HK-2 (cell line): ENCODE data around the gene PEF1.

ENCODE experiments used
- DNase-seq: peaks from one replicate; pipeline ENCODE4 v3.0.0-alpha.2; 2018; ENCODE audit not compliant: unreplicated experiment

The PEF1 gene

DNA sequence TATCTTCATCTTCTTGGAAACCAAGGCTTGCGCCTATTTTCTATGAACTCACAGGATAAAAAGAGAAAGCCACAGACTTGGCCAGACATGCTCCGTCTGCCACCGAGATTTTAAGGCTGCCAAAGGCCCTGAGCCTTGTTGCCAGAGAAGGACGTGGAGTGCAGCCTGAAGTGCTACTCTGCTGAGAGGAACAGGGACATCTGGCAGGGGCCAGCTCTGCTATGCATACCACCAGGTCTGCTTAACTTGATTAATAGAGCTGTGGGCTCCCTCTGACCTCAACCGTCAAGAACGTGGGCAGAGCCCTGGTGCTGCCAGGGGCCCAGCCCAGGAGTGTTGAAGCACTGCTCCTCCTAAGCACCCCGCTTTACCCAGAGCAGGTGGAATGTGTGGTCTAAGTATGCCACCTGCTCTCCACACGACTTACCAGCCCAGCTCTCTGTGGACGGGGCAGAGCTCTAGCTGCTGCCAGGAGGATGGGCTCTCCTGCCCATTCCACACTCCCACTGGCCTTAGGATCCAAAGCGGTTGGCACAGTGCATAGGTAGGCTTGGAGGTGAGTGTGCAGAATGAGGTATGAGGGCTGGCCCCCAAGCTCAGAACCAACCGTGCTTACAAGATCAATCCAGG is 16.6 kb downstream of the PEF1 start:
- DNase-seq = no peak

DNA sequence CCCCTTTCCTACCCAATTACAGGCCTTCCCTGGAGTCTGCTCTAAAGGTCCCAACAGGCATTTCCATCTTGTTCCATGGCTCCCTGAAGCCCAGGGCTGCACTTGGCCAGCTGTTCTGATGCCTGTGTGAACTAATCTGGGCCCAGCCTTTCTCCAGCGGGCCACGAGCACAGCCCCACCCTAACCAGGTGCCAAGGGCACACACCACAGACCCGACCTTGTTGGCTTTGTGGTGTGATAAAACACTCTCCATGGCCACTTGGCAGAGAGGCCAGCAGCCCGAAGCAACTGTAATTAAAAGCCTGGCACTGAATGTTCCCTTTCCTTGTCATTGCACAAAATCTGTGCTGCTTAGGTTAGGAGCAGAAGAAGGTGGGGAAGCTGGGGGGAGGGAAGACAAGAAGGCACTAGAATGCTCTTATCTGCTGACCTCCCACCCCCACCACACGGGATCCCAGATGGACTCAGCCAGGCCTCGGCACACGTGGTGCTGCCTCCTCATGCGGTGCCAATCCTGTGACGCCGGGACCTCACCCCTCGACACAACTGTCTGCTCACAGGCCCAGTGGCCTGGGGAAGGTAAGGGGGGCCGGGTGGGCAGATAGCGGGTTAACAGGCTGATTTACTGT is 17.3 kb downstream of the PEF1 start:
- DNase-seq = no peak

DNA sequence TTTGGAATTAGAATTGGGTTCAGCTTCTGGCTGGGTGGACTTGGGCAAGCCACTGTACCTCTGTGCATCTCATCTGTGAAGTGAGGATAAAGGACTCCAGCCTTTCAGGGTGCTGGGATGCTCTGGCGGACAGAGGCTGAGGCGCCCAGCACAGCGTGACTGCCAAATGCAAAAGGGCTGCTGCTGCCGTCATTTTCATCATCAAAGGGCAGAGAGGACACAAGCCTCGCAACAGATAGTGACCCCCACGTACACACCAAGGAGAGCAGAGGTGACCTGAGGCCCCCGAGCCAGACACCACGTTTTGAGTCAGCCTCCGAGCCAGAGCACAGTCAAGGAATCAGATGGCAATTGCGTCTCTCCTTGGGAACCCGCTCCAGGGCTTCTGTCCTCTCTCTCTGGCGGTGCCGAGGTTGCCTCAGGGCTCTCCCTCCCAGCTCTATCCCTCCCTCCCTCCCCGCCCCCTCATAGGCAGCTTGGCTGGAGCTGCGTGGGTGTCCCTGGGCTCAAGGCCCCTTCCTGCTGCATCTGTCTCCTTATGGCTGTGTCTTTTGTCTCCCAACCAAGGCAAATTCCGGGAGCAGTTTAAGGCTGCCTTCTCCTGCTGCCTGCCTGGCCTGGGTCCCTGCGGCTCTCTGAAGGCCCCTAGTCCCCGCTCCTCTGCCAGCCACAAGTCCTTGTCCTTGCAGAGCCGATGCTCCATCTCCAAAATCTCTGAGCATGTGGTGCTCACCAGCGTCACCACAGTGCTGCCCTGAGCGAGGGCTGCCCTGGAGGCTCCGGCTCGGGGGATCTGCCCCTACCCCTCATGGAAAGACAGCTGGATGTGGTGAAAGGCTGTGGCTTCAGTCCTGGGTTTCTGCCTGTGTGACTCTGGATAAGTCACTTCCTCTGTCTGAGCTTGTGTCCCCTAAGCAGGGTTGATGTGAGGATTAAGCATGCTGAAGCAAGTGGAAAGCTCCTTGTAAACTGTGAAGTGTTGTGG is 18.2 kb downstream of the PEF1 start:
- no peak for DNase-seq

DNA sequence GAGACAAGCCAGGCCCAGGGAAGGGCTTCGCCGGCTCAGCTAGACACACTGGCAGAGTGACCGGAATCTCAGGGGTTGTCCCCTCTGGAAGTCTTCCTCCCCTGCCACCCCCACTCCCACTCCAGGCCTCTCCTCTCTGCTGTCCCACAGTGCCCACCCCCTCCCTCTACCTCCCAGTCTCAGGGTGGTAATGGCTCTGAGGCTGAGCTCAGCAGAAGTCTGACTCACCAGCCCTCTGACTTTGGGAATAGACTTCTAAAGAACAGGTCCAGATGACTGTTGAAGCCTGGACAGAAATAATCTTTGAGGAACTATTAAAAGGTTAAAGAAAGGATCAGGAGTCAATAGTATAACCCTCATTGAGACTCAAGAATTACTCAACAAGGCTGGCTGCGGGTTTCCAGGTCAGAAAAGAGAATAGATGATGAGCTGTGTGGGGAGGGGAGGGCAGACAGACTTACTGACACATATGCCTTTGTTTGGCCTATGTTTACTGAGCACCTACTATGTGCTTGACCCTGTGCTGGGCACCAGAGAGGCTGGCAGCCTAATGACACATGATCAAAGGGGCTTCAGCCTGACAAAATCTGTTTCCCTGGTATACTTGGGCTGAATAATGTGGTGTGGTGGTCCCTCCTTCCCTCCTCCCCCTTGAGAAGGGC is 19.0 kb downstream of the PEF1 start:
- DNase-seq = peak; percentile 29

DNA sequence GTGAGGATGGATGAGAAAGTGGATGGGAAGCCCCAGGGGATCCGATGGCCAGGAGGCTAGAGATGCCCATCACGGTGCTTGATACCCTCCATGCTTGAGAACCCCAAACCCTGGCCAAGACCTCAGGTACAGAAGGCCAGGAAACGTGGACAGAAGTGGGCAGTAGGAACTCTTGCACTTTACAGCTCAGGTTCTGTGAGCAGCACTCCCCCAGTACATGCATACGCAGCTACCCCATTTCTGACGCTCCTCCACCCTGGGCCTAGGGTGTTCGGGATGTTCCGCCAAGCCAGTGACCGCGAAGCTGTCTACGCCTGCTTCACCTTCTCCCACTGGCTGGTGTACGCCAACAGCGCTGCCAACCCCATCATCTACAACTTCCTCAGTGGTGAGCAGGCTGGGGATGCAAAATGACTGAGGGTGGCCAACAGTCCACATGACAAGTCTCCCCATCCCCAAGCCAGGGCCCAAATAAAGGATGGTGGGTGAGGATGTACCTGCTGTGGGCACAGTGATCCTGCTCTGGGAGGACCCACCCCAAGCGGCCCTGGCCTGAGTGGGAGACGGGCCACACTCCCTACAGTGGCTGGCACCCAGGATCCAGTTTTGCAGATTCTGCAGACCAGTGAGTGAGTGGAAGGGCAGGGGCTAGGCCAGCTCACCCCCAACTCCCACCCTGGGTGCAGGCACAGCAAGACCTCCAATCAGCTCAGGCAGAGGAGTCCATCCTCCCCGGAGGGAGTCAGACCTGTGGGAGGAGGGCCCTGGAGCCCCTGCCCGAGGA is 19.8 kb downstream of the PEF1 start:
- DNase-seq = no peak

DNA sequence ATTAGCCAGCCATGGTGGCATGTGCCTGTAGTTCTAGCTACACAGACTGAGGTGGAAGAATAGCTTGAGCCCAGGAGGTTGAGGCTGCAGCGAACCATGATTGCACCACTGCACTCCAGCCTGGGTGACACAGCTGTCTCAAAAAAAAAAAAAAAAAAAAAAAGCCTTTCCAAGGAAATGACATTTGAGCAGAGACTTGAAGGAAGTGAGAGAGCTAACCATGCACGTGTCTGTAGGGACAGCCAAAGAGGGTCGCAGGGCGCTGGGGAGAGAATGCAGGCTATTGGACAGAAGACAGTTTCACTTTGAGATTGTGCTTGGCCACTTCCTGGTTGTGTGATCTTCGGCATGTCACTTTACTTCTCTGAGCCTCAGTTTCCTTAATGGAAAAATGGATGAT is 20.4 kb downstream of the PEF1 start:
- DNase-seq = no peak

DNA sequence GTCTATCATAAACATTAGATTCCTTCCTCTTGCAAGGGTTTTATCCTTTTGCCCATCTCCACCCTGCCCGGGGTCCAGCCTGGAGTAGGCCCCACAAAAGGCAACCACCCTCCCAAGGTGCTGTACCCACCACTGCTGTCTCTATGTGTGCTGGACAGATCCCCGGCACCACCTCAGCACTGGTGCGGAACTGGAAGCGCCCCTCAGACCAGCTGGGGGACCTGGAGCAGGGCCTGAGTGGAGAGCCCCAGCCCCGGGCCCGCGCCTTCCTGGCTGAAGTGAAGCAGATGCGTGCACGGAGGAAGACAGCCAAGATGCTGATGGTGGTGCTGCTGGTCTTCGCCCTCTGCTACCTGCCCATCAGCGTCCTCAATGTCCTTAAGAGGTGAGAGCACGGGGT is 21.3 kb downstream of the PEF1 start:
- no peak for DNase-seq

DNA sequence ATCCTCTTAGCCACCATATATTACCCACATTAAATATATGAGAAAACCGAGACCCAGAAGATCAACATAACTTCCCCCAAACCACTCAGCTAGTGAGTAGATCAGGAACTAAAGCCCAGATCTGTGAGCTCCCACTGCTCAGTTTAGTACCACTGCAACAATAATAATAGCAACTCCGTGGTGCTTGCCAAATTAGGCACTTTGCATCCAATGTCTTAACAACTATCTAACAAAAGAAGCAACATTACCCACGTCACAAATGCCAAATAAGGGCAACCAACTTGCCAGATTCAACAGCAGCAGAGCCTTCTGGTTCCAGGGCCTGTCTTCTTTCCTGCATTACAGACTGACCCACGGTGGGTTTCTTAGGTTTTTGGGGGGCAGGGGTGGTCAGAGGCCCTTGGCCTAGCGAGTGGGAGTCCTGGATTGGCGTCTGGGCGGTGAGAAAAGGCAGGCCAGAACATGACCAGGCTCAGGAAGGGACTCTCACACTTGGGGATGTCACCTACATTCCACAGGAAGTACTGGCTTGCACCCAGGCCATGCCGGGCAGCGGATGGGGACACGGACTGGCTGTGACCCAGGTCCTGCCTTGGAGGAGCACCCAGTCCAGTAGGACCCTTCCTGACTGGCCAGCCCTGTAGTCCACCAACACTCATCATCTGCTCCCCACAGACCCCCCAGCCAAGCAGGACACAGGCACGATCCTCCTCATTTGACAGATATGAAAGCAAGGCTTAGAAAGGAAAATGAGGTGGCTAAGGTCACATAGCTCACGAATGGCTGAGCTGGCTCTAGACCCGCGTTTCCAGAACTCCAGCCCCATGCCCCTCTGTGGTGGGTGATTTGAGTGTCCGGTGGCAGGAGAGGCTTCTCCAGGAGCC is 22.6 kb downstream of the PEF1 start:
- DNase-seq = no peak

DNA sequence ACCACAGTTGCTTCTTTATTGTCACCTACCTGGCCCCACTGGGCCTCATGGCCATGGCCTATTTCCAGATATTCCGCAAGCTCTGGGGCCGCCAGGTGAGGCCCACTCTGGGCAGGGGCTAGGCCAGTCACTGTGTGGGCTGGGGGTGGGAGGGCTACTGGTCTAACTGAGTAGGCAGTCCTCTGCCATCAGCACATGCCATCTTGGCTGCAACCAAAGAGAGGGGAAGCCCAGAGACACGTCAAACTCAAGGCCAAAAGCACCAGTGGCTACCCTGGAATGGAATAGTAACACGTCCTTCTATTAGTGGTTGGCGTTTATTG is 23.2 kb downstream of the PEF1 start:
- DNase-seq = no peak

DNA sequence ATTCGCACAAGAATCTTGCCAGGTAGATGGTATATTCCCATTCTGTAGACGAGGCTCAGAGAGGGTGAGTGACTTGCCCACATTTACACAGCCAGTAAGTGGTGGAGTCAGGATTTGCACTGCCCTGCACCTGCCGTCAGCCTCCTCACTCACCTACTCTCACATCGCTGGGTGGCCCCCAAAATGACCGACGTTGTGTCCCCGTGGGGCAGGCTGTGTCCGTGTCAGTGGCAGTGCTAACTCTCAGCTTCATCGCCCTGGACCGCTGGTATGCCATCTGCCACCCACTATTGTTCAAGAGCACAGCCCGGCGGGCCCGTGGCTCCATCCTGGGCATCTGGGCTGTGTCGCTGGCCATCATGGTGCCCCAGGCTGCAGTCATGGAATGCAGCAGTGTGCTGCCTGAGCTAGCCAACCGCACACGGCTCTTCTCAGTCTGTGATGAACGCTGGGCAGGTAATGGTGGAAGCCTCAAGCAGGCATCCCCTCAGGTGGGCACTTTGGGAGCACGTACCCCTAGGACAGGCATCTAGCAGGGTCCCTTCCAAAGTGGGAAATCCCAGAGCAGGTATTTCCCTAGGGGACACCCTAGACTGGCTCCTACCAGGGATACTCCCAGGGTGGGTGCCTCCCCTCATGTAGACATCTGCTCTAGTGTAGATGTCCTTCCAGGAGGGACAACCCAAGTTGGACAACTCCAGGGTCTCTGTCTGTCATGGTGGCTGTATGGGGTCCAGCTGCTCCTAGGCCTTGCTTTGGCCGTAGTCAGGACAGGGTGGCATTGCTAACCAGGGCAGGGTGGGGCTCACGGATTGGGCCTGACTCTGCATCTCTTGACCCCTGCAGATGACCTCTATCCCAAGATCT is 23.8 kb downstream of the PEF1 start:
- DNase-seq = no peak

DNA sequence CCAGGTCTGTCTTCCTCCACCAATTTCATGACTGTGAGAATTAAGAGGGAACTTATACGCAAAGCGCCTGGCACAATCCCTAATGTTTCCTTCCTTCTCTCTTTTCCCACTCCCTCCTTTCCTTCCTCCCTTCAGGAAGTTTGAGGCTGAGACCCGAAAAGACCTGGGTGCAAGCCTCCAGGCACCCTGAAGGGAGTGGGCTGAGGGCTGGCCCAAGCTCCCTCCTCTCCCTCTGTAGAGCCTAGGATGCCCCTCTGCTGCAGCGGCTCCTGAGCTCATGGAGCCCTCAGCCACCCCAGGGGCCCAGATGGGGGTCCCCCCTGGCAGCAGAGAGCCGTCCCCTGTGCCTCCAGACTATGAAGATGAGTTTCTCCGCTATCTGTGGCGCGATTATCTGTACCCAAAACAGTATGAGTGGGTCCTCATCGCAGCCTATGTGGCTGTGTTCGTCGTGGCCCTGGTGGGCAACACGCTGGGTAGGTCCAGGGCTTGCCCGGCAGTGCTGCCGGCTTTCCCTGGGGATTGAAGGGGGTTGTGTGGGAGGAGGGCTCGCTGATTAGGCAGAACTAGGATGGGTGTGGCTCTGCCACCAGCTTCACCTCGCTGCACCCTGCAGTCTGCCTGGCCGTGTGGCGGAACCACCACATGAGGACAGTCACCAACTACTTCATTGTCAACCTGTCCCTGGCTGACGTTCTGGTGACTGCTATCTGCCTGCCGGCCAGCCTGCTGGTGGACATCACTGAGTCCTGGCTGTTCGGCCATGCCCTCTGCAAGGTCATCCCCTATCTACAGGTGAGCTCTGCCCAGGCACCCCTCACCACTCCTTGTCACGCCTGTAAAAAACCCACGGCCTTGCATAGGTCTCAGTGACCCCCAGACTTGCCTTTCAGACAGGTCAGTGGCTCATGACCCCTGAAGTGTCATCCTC is 25.5 kb downstream of the PEF1 start:
- no peak for DNase-seq

DNA sequence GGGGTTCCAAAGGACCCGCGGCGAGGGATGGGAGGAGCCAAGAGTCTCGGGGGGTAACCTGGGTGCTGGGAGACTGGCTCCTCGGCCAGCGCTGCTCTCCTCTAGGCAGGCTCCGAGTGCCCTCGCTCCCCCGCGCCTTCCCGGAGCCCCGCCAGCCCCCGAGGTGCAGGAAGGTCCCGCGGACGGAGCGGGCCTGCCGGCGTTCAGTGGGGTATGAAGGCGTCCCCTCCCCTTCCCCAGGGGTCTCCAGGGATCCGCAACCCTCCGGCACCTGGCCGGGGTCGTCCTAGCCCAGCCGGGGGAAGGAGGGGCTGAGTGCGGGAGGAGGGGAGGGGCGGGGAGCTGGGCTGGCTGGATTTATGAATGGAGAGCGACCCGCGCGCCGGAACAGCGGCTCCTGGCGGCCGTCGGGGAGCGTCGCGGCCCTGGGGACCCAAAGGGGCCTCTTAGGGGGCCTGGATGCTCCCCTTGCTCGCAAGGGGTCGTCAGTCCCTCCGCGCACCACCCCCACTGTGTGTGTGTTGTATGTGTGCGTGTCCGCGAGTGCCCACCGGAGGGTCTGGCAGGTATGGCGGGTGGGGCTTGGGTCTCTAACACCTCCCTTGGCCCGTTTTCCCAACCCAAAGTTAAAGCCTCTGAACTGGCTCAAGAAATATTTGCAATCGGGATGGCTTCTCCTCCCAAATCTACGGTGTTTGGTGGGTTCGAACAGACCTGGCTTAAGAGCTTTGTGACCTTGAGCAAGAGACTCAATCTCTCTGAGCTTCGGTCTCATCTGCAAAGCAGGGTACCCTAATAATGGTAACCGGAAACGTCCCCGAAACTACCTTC is 26.5 kb downstream of the PEF1 start:
- DNase-seq = peak; percentile 35

DNA sequence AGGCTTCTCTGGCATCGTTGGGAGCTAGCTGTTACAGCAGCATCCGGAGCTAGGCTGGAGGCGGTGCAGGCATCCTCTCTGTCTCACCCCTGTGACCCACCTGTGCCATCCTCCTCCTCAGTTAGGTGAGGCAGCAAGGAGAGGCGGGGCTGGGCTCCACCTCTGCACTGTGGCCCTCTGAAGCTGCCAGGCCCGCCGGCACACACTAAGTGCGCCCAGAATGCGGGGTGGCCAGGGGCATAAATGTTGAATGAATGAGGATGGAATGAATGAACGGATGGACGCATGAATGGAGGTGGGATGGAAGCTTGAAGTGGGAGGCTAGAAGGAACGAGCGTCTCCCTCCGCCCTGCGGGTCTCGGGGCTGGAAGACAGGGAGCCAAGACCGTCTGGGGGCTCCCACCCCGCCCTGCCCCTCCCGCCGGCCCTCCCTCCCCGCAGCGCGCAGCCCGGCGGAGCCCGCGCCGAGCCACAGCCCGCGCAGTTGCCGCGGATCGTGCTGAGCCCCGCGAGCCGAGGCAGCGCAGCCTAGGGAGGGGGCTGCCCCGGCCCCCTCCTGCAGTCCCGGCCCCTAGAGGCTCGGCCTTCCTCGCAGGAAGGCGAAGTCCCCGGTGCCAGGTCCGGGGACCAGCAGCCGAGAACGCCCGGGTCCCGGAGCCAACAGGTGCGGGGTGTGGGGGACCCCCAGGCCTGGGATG is 27.3 kb downstream of the PEF1 start, which contains the start of gene HCRTR1:
Gene HCRTR1, plus strand, starts transcription at position 472 of the 698 bp plus-strand sequence. CDS start 1,504 bp downstream, outside the sequence.
- no peak for DNase-seq

DNA sequence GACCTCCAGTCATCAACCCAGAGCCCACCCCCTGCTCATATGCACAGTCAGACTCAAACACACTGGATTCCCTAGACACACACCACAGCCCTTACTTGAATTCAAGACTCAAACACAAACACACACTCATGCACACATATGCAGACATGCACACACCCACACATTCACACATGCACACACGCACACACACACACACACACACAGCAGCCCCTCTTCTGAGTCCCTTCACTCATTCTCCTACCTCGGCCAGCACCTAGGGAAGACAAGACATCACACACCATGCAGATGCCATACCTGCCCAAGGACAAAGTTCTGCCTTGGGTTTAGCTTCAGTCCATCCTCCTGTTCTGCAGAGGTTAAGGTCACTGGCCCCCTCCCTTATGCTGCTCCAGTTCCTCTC is 28.7 kb downstream of the PEF1 start:
- DNase-seq = no peak

DNA sequence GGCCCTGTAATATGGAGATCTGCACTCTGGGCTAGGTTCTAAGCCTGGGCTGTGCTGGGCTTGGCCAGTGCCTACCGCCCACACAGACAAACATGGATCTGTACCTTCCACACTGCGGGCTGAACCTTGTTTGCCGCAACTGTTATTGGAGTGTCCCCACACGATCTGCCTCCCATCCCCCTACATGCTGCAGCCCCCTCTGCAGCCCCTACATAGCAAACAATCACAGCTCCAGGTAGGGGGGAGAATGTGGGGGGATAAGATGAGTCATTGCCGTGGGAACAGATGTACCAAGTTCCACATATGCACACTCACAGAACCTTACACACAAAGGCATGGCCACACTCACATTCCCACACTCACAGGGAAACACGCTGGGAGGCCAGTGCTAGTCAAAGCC is 29.3 kb downstream of the PEF1 start:
- DNase-seq = no peak

DNA sequence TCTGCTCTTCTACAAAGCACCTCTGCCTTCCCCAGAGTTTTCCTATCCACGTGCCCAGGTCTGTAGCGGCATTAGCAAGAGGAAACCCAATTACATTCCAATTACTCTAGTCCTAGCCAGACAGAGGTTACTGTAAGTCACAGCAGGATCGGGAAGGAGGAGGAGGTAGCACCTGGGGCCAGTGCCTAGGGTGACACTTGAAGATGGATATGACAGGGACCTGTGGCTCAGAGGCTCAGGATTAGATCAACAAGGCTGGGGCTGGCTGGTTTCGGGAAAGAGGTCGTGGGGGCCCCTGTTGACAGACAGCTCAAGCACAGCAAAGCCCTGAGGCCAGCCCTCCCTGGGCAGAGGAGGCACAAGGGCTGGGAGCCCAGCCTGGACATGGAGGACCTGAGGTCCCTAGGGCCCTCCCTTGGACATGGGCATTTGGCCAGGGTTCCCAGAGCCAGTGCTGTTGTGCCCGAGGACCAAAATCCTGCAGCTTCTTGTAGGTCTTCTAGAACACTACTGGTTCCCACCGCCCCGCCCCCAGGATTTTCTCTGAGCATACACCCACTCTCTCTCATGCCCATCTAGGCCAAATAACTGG is 30.2 kb downstream of the PEF1 start:
- DNase-seq = no peak
